Measurements from ENCODE around the gene EID3. TPM values are rescaled to one million over a fixed set of nuclear protein-coding genes. Genes with fewer than 3 reads are reported as not detected.

EID3 gene
- polyA plus RNA-seq, 12 donors: 2.3 to 6.2 (median 3.0) TPM; not detected in 2

- no peak for DNase-seq
Observed at GRCh38 chr12:104353012-104353981, 49.8 kb downstream of the EID3 start.

GRCh38 chr12:104354167-104354867, 50.8 kb downstream of the EID3 start:
- no peak for DNase-seq

Other genes with a start within 250 kb of the EID3 start
- gene HCFC2, start 239.2 kb upstream of the EID3 start, polyA plus RNA-seq (ENCODE audit: insufficient read length in 12 of 12): 10 to 100 TPM in 11 of 12 donors, not detected in 1; 25.4 to 40.0 (median 30.9) TPM
- gene NFYB, start 165.5 kb upstream of the EID3 start, polyA plus RNA-seq (ENCODE audit: insufficient read length in 12 of 12): 10 to 100 TPM in 11 of 12 donors, not detected in 1; 32.3 to 72.4 (median 50.6) TPM
- 10 to 100 TPM in 11 of 12 donors, not detected in 1; 35.8 to 46.6 (median 40.5) TPM for gene TXNRD1, start 88.0 kb upstream of the EID3 start, polyA plus RNA-seq (ENCODE audit: insufficient read length in 12 of 12)
- gene CHST11, start 153.2 kb downstream of the EID3 start, polyA plus RNA-seq (ENCODE audit: insufficient read length in 12 of 12): 10 to 100 TPM in 1 of 12 donors, 1 to 10 TPM in 10, not detected in 1; 1.4 to 13.3 (median 2.7) TPM

All from muscle of arm (tissue), 12 donors.